Liver (tissue), 3 donors: ENCODE data around the gene MFAP3L.

Source experiments
- TAF1 ChIP-seq: conservative IDR thresholded peaks from 2 replicates; pipeline ENCODE4 v1.6.1; 2016; ENCODE audit warnings: antibody characterized with exemption, mild to moderate bottlenecking
- TF ChIP-seq, protein P1 (sequence below): fragments of 150-350 bp; IDR thresholded peaks from 2 replicates; pipeline ENCODE4 v1.5.1; 2017; ENCODE audit warnings: improper control_type of control experiment, low read depth, low read length; ENCODE audit not compliant: missing input control
- TF ChIP-seq, protein P2 (sequence below): IDR thresholded peaks from 2 replicates; pipeline ENCODE4 v1.6.1; 2016; ENCODE audit warnings: antibody characterized with exemption
- donor health status: healthy.
- donor health status: healthy.

DNA sequence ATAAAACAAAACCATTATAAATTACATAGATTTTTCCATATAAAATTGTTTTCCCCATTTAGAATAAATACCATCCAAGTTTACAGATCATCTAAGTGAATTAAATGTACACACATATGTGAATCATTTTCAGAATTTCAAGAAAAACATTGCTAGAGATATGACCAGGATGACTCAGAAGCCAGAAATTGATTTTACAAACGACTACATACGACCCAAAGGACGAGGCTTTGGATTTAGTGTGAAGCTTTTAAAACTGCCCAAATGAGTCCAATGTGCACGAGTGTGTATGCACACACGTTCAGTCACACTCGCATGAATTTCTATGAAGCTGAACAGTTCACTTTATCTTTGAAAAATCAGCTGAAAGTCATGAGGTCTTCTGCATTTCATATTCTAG, 37.9 kb downstream of the MFAP3L start:
- TF ChIP-seq, protein P1, sequence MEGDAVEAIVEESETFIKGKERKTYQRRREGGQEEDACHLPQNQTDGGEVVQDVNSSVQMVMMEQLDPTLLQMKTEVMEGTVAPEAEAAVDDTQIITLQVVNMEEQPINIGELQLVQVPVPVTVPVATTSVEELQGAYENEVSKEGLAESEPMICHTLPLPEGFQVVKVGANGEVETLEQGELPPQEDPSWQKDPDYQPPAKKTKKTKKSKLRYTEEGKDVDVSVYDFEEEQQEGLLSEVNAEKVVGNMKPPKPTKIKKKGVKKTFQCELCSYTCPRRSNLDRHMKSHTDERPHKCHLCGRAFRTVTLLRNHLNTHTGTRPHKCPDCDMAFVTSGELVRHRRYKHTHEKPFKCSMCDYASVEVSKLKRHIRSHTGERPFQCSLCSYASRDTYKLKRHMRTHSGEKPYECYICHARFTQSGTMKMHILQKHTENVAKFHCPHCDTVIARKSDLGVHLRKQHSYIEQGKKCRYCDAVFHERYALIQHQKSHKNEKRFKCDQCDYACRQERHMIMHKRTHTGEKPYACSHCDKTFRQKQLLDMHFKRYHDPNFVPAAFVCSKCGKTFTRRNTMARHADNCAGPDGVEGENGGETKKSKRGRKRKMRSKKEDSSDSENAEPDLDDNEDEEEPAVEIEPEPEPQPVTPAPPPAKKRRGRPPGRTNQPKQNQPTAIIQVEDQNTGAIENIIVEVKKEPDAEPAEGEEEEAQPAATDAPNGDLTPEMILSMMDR, result no peak
- TF ChIP-seq, protein P2, sequence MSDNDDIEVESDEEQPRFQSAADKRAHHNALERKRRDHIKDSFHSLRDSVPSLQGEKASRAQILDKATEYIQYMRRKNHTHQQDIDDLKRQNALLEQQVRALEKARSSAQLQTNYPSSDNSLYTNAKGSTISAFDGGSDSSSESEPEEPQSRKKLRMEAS, result no peak
- TF ChIP-seq TAF1, result no peak
